Neutrophil (primary cell): ENCODE results near the gene HSD3B7.

Experiments used
- H3K27ac ChIP-seq: fragments of 200-600 bp; sonication (generic); 2 replicates; pipeline ENCODE4 v1.5.1; 2016; ENCODE audit warnings: mild to moderate bottlenecking, moderate library complexity
- H3K27me3 ChIP-seq: fragments of 200-600 bp; sonication (generic); 2 replicates; pipeline ENCODE4 v1.6.0; 2016; ENCODE audit warnings: mild to moderate bottlenecking
- H3K36me3 ChIP-seq: fragments of 200-600 bp; sonication (generic); 2 replicates; pipeline ENCODE4 v1.5.1; 2017
- H3K4me1 ChIP-seq, 2 experiments: fragments of 200-600 bp in 1 of 2; sonication (generic) in 1 of 2; 1 replicate in 1 of 2; 2 replicates in 1 of 2; pipeline versions ENCODE4 v1.5.1 to v1.6.1; 2013 to 2016; ENCODE audit warnings: low read depth in 1 of 2, low read length in 1 of 2, mild to moderate bottlenecking in 1 of 2, moderate library complexity in 1 of 2; ENCODE audit not compliant: control insufficient read depth in 1 of 2, insufficient read depth in 1 of 2
- H3K4me3 ChIP-seq, 2 experiments: fragments of 200-600 bp in 1 of 2; sonication (generic) in 1 of 2; 1 replicate in 1 of 2; 2 replicates in 1 of 2; pipeline ENCODE4 v1.5.1; 2013 to 2016; ENCODE audit warnings: low read depth in 1 of 2, low read length in 1 of 2, mild to moderate bottlenecking in 1 of 2, moderate library complexity in 1 of 2
- H3K9me3 ChIP-seq: fragments of 200-600 bp; sonication (generic); 2 replicates; pipeline ENCODE4 v1.5.1; 2016
- TF ChIP-seq, protein P1 (sequence below): fragments of 200-600 bp; sonication (generic); IDR thresholded peaks from 2 replicates; pipeline ENCODE4 v1.5.1; 2016; ENCODE audit warnings: antibody characterized with exemption

Gene HSD3B7

DNA sequence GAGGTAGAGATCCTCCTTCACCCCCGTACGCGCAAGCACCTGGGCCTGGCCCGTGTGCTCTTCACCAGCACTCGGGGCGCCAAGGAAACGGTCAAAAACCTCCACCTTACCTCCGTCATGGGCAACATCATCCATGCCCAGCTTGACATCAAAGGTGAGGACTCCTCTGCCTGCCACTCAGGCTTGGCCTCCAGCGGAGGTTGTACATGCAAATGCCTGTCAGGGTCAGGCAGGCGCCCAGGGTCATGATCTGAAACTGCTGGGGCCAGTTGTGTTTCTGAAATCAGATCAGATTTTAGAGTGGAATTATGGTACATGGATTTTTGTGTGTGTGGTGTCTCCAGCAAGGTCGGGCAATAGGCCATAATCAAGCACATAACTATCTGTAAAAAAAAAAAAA is 23.6 kb upstream of the HSD3B7 start:
- Histone ChIP-seq H3K36me3 (peaks cover 41% of the 10 kb centered on the region), H3K4me1 (peaks cover 11 to 16% of the 10 kb centered on the region in 2 experiments), H3K27me3 (no peaks in the 10 kb centered on the region), H3K27ac (no peak overlapping the region), H3K4me3 (no peak overlapping the region), H3K9me3 (no peaks in the 10 kb centered on the region)
- TF ChIP-seq, protein P1, sequence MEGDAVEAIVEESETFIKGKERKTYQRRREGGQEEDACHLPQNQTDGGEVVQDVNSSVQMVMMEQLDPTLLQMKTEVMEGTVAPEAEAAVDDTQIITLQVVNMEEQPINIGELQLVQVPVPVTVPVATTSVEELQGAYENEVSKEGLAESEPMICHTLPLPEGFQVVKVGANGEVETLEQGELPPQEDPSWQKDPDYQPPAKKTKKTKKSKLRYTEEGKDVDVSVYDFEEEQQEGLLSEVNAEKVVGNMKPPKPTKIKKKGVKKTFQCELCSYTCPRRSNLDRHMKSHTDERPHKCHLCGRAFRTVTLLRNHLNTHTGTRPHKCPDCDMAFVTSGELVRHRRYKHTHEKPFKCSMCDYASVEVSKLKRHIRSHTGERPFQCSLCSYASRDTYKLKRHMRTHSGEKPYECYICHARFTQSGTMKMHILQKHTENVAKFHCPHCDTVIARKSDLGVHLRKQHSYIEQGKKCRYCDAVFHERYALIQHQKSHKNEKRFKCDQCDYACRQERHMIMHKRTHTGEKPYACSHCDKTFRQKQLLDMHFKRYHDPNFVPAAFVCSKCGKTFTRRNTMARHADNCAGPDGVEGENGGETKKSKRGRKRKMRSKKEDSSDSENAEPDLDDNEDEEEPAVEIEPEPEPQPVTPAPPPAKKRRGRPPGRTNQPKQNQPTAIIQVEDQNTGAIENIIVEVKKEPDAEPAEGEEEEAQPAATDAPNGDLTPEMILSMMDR, result no peak

DNA sequence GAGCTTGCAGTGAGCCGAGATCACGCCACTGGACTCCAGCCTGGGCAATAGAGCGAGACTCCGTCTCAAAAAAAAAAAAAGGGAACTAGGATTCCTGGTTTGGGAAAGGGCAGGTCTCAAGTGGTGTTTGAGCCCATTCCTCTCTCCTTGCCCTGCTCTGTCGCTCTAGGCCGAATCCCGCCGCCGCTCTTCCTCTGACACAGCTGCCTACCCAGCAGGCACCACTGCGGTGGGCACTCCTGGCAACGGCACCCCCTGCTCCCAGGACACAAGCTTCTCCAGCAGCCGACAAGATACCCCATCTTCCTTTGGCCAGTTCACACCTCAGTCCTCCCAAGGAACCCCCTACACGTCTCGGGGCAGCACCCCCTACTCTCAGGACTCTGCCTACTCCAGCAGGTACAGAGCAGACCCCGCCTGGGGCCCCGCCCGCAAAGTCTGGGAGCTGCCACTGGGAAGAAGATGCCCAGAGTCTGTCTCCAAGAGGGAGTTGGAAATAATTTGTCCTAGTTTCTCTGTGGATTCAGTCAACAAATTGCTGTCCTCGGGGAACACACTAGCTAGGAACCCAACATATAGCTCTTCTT is 21.0 kb upstream of the HSD3B7 start:
- H3K36me3 ChIP-seq, result peaks cover 57% of the 10 kb centered on the region
- TF ChIP-seq, protein P1, result no peak

GRCh38 chr16:30964574-30965226 is 20.3 kb upstream of the HSD3B7 start:
- TF ChIP-seq, protein P1, result no peak
- Histone ChIP-seq H3K4me1 (no peaks in the 10 kb centered on the region), H3K9me3 (no peaks in the 10 kb centered on the region), H3K27ac (no peak overlapping the region), H3K4me3 (no peak overlapping the region), H3K36me3 (peaks cover 64% of the 10 kb centered on the region), H3K27me3 (no peaks in the 10 kb centered on the region)

More for the DNA sequence above, 21.0 kb upstream of the HSD3B7 start:
- no peak overlapping the region for H3K27ac ChIP-seq
- no peak overlapping the region for H3K4me3 ChIP-seq
- no peaks in the 10 kb centered on the region for H3K27me3 ChIP-seq
- H3K9me3 ChIP-seq, result no peaks in the 10 kb centered on the region
- H3K4me1 ChIP-seq, result no peaks in the 10 kb centered on the region

- H3K9me3 ChIP-seq, result no peaks in the 10 kb centered on the region
- H3K36me3 ChIP-seq, result peaks cover 69% of the 10 kb centered on the region
- H3K4me1 ChIP-seq, result no peaks in the 10 kb centered on the region
- TF ChIP-seq, protein P1, result no peak
- H3K27ac ChIP-seq, result no peak overlapping the region
- H3K4me3 ChIP-seq, result no peak overlapping the region
- no peaks in the 10 kb centered on the region for H3K27me3 ChIP-seq
Observed at GRCh38 chr16:30965436-30965835, 19.6 kb upstream of the HSD3B7 start.

DNA sequence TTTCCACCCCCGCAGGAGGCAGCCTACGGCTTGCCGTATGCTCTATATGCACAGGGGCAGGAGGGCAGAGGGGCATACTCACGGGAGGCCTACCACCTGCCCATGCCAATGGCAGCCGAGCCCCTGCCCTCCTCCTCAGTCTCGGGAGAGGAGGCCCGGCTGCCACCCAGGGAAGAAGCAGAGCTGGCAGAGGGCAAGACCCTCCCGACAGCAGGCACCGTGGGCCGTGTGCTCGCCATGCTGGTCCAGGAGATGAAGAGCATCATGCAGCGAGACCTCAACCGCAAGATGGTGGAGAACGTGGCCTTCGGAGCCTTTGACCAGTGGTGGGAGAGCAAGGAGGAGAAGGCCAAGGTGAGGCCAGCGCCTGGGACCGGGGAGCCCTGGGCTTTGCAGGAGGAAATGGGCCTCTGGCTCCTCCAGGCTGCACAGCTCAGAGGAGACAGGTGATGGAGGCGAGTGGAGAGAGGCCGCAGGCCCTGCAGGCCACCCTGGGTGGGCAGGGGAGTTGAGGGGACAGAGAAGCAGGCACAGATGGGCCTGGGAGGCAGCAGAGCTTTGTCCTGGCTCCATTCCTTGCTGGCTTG is 18.9 kb upstream of the HSD3B7 start:
- Histone ChIP-seq H3K4me3 (no peak overlapping the region), H3K27me3 (no peaks in the 10 kb centered on the region), H3K9me3 (no peaks in the 10 kb centered on the region), H3K4me1 (no peaks in the 10 kb centered on the region), H3K36me3 (peaks cover 73% of the 10 kb centered on the region), H3K27ac (no peak overlapping the region)
- TF ChIP-seq, protein P1, result no peak
